OCI-LY1 (cell line): ENCODE measurements around the gene C17orf100.
A peak's percentile ranks its signal among the peaks of the same experiment; 100 is the strongest.

Source experiments
- H2AFZ ChIP-seq: fragments of 200-600 bp; sonication (generic), shearing (Covaris generic); 2 replicates; pipeline ENCODE4 v1.6.0; 2014; ENCODE audit warnings: antibody characterized with exemption, mild to moderate bottlenecking, low read length
- H3F3A ChIP-seq: fragments of 200-600 bp; sonication (generic), shearing (Covaris generic); 2 replicates; pipeline ENCODE4 v1.6.0; 2014; ENCODE audit warnings: mild to moderate bottlenecking, antibody characterized with exemption, low read length, moderate library complexity; ENCODE audit not compliant: insufficient read depth
- H3K27ac ChIP-seq: fragments of 200-600 bp; sonication (generic); 2 replicates; pipeline ENCODE4 v1.5.1; 2014; ENCODE audit warnings: low read length, mixed run types, mild to moderate bottlenecking, low read depth; ENCODE audit not compliant: poor library complexity, severe bottlenecking
- H3K27me3 ChIP-seq: fragments of 200-600 bp; sonication (generic); 2 replicates; pipeline ENCODE4 v1.6.0; 2014; ENCODE audit warnings: antibody characterized with exemption, mild to moderate bottlenecking, low read length, moderate library complexity; ENCODE audit not compliant: insufficient read depth
- H3K36me3 ChIP-seq: fragments of 200-600 bp; sonication (generic); 2 replicates; pipeline ENCODE4 v1.6.1; 2014; ENCODE audit warnings: mild to moderate bottlenecking, antibody characterized with exemption, low read length, moderate library complexity, mixed read lengths; ENCODE audit not compliant: insufficient read depth
- H3K4me1 ChIP-seq: fragments of 200-600 bp; sonication (generic); 2 replicates; pipeline ENCODE4 v1.5.1; 2014; ENCODE audit warnings: mild to moderate bottlenecking, low read length, moderate library complexity; ENCODE audit not compliant: insufficient read depth, severe bottlenecking
- H3K4me2 ChIP-seq: fragments of 200-600 bp; sonication (generic), shearing (Covaris generic); 2 replicates; pipeline ENCODE4 v1.6.1; 2014; ENCODE audit warnings: low read length
- H3K4me3 ChIP-seq: fragments of 200-600 bp; sonication (generic); 2 replicates; pipeline ENCODE4 v1.5.1; 2014; ENCODE audit warnings: low read length, low read depth, mild to moderate bottlenecking, mixed read lengths; ENCODE audit not compliant: poor library complexity, severe bottlenecking
- H3K79me2 ChIP-seq: fragments of 200-600 bp; shearing (Covaris generic); 2 replicates; pipeline ENCODE4 v1.6.1; 2016; ENCODE audit warnings: mixed run types, low read length, mixed read lengths; ENCODE audit not compliant: insufficient read depth
- H3K9ac ChIP-seq: fragments of 200-600 bp; sonication (generic), shearing (Covaris generic); 2 replicates; pipeline ENCODE4 v1.6.1; 2014; ENCODE audit warnings: mild to moderate bottlenecking, low read length, mixed read lengths
- H3K9me2 ChIP-seq: fragments of 200-600 bp; sonication (generic), shearing (Covaris generic); 2 replicates; pipeline ENCODE4 v1.6.1; 2014; ENCODE audit warnings: low read depth, mild to moderate bottlenecking, low read length, mixed read lengths
- H3K9me3 ChIP-seq: fragments of 200-600 bp; shearing (Covaris generic); 2 replicates; pipeline ENCODE4 v1.6.1; 2014; ENCODE audit warnings: low read length, mixed read lengths
- H4K20me1 ChIP-seq: fragments of 200-600 bp; sonication (generic), shearing (Covaris generic); 2 replicates; pipeline ENCODE4 v1.6.0; 2016; ENCODE audit warnings: mild to moderate bottlenecking, low read length; ENCODE audit not compliant: insufficient read depth
- EZH2 ChIP-seq: fragments of 200-600 bp; sonication (generic), shearing (Covaris generic); IDR thresholded peaks from 2 replicates; pipeline ENCODE4 v1.8.0; 2017; ENCODE audit warnings: borderline replicate concordance, mixed run types, mild to moderate bottlenecking, antibody characterized with exemption, low read length, moderate library complexity, mixed read lengths
- TF ChIP-seq, protein P1 (sequence below): fragments of 200-600 bp; sonication (generic), shearing (Covaris generic); IDR thresholded peaks from 2 replicates; pipeline ENCODE4 v1.5.1; 2017; ENCODE audit warnings: mild to moderate bottlenecking, antibody characterized with exemption, low read length, moderate library complexity, mixed read lengths

C17orf100 gene

DNA sequence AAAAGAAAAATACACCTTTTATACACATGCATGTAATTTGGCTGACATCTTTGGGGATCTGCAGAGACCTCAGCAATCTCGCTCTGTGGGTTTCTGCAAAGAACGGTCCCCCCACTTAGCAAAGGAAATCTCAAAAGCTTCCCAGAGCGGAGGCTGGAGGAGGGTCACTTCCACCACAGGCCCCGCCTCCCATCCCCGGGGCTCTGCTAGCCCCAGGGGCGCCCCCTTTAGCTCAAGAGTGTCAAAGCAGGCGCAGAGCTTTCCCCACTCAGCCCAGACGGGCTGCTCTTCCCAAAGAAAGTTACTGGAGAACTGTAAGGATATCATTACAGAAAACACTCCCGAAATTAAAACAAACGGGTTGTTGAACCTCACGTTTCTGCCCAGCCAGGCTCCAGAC is 50.2 kb downstream of the C17orf100 start:
- H3K9me3 ChIP-seq: no peaks in the 10 kb centered on the region
- no peaks in the 10 kb centered on the region for H3K4me1 ChIP-seq
- no peak overlapping the region for H2AFZ ChIP-seq
- no peaks in the 10 kb centered on the region for H3K79me2 ChIP-seq
- TF ChIP-seq EZH2: no peak
- TF ChIP-seq, protein P1, sequence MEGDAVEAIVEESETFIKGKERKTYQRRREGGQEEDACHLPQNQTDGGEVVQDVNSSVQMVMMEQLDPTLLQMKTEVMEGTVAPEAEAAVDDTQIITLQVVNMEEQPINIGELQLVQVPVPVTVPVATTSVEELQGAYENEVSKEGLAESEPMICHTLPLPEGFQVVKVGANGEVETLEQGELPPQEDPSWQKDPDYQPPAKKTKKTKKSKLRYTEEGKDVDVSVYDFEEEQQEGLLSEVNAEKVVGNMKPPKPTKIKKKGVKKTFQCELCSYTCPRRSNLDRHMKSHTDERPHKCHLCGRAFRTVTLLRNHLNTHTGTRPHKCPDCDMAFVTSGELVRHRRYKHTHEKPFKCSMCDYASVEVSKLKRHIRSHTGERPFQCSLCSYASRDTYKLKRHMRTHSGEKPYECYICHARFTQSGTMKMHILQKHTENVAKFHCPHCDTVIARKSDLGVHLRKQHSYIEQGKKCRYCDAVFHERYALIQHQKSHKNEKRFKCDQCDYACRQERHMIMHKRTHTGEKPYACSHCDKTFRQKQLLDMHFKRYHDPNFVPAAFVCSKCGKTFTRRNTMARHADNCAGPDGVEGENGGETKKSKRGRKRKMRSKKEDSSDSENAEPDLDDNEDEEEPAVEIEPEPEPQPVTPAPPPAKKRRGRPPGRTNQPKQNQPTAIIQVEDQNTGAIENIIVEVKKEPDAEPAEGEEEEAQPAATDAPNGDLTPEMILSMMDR: peak; percentile 51
- H3K9me2 ChIP-seq: no peaks in the 10 kb centered on the region
- H3K27ac ChIP-seq: no peak overlapping the region
- no peaks in the 10 kb centered on the region for H3K27me3 ChIP-seq
- no peaks in the 10 kb centered on the region for H3K36me3 ChIP-seq
- H3F3A ChIP-seq: no peaks in the 10 kb centered on the region
- H3K4me3 ChIP-seq: no peak overlapping the region
- H3K4me2 ChIP-seq: no peak overlapping the region; the same call in 1 of the 2 replicates
- no peaks in the 10 kb centered on the region for H4K20me1 ChIP-seq
- H3K9ac ChIP-seq: no peak overlapping the region

DNA sequence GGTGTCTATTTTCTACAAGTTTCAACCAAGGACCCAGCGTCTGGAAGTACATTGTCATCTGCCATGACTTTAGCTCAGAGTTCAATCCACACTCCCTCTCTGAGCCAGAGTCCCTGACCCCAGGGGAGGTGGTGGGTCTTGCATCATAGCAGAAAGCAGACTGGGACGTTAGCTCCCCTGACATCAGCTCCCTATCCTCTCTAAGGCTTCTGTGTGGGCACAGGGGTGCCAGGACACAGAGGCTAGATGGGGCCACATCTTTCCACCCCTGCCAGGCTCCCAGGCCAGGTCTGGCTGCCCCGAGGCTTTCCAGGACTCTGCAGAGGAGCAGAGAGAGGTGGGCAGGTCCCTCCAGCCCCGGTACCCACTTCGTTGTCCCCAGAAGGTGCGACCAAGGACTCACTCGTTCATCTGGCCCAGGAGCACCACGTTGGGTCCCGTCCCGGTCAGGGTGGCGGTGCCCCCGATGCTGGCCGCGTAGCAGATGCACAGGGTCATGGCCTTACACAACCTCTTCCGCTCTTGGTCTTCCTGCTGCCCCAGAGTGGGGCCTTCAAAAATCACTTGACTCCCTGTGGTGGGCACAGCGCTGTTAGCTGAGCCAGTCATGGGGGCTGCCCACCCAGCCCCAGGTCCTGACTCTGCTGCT is 51.1 kb downstream of the C17orf100 start:
- H3K9me2 ChIP-seq: no peaks in the 10 kb centered on the region
- H3K9me3 ChIP-seq: no peaks in the 10 kb centered on the region
- H3K36me3 ChIP-seq: no peaks in the 10 kb centered on the region
- no peak overlapping the region for H3K4me2 ChIP-seq
- no peak overlapping the region for H2AFZ ChIP-seq
- no peaks in the 10 kb centered on the region for H4K20me1 ChIP-seq
- no peaks in the 10 kb centered on the region for H3F3A ChIP-seq
- H3K79me2 ChIP-seq: no peaks in the 10 kb centered on the region
- no peak overlapping the region for H3K9ac ChIP-seq
- H3K27ac ChIP-seq: no peak overlapping the region
- H3K27me3 ChIP-seq: no peaks in the 10 kb centered on the region
- no peaks in the 10 kb centered on the region for H3K4me1 ChIP-seq
- no peak overlapping the region for H3K4me3 ChIP-seq
- TF ChIP-seq, protein P1: no peak
- no peak for TF ChIP-seq EZH2
